Head of caudate nucleus (tissue), 42 donors: ENCODE results near the gene KCTD6.
A peak's percentile ranks its signal among the peaks of the same experiment; 100 is the strongest.

Experiments used
- DNase-seq, 42 donors: peaks; one replicate each; pipeline versions ENCODE4 v3.0.0 to v3.0.0-alpha.2; 2020 to 2021; ENCODE audit warnings: mixed read lengths in 7 of 42
- intact Hi-C: fragments of 100-400 bp; cut with DNase I; formaldehyde crosslinking; loops from one replicate; pipeline ENCODE4 v1.15.0; 2022

KCTD6 gene

DNA sequence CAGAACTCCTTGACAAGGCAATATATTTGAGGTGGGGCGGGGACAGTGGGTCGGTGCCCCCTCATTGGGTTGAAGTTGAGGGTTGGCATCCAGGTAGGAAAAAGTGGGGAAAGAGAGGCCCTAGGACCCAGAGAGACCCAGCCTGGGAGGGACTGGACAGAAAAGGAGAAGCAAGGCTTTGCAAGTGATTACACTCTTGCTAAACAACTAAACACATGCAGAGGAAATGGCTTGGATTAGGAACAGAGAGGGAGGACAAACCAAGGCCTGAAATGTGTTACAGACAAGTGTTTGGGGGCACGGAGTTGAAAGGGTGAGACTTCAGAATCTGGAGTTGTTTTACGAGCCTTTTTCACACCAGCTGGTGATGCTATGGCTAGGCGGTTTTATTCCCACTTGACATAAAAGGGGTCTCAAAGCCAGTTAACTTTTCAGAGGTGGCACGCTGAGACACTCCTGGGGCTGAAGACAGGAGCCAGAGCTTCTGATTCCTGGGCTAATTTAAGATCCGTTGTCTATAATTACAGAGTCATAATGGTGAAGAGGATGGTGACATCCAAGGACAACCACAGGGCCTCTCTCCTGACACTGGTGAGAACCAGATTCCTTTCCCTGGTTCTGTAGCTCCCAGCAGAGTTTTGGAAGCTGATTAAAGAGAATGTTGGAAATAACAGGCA is 7.7 kb upstream of the KCTD6 start:
- intact Hi-C loops, result no loop called here
- no peak for DNase-seq

GRCh38 chr3:58484722-58485069 is 7.2 kb upstream of the KCTD6 start:
- intact Hi-C loops, result no loop called here
- no peak for DNase-seq

GRCh38 chr3:58485801-58486435 is 6.0 kb upstream of the KCTD6 start:
- intact Hi-C loops, result no loop called here
- DNase-seq, result no peak

GRCh38 chr3:58487140-58487886 is 4.6 kb upstream of the KCTD6 start:
- DNase-seq, result peak in 36 of 42 donors; percentile 16 to 87 (median 46)
- intact Hi-C loops, result no loop called here

DNA sequence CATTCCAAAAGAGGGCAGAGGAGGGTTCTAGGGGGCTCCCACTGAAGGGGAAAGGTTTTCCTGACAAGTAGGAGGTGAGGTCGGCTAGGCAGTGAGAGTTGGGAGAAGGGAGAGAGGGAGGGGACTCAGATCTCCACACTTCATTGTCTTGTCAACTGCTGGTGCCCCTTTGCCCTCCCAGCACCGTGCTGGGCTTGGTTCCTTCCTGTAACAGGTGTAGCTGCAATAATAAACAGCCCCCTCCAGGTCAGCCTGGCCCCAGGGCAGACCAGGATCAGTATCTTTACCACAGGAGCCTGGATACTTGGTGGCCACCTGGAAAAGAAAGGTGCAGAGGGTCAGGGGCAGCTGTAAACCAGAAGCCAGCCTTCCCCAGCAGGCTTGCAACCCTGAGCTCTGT is 2.9 kb upstream of the KCTD6 start:
- DNase-seq, result no peak
- intact Hi-C loops, result no loop called here

DNA sequence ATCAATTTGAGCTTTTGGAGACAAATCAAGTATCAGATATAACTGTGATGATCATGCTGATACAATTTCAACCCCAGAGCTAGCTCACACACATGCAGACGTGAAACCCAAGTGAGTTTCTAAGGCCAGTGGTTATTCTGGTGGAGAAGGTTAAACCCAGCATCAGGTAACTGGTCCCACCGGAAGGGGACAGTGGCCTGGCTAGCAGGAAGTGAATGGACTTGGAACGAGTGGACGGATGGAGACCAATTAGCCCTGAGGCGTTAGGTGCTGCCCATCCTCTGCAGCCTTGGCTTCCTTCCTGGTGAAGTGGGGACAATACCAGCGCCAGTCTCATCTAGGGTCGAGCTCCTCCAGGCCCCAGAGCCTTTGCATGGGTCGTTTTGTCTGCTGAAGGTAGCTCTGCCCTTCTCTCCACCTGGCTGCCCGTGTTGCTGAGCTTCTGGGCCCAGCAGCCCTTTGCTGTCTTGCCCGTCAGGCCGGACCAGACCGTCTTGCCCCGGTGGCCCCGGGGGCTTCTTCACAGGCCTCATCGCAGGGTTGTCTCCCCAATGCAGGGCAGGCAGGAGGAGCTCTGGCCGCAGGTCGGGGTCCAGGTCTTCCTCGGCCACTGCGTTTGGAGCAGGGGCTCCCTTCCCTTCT is 915 bp upstream of the KCTD6 start:
- peak in 16 of 42 donors; percentile 14 to 51 (median 33) for DNase-seq
- intact Hi-C loops, result loop anchor here (5.0 kb wide), 4 partner anchors 41 to 184 kb away; partner anchors contain the start of genes HTD2, PDHB, PXK and RPP14

DNA sequence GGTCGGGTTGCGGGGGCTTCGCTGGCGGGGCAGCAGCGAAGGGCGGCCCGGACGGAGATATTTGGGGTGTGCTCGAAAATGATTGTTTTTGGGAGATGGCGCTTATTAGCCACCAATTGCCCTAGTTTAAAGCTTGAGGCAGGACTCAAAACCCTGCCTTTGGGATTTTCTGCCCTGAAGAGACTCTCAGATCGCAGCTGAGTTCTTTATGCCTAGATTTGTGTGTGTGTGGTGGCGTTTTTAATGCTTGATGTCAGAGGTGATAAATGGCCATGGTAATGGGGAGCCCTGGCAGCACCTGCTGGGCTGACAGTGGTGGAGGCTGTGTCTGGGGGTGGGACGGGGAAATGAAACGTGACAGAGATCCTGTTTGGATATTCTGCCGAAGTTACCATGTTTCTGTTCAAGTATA is 604 bp downstream of the KCTD6 start:
- DNase-seq, result peak in 1 of 42 donors; percentile 16
- intact Hi-C loops, result loop anchor here (5.0 kb wide), 4 partner anchors 40 to 185 kb away; partner anchors contain the start of genes HTD2, PDHB, PXK and RPP14

- DNase-seq, result no peak
- intact Hi-C loops, result loop anchor here (5.0 kb wide), 4 partner anchors 38 to 187 kb away; partner anchors contain the start of genes HTD2, PDHB, PXK and RPP14
Observed at GRCh38 chr3:58494107-58494506, 2.2 kb downstream of the KCTD6 start.

DNA sequence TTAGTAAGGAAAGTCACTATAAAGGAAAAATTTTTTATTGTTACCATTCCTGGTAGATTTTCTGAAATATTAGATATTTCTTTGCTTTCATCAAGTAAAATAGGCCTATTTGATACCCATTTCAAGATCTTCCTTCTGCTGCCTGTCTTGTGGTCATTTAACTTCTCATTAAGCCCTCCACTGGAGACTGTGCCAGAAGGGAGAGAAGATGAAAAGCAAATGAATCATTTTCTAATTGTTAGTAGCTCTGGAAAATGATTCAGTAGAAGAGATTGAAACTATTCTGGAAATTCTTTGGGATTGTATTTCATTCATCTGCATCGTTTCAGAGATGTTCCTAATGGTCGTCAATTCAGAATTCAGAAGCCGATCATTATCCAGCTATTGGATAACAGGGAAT is 3.2 kb downstream of the KCTD6 start:
- intact Hi-C loops, result no loop called here
- DNase-seq, result no peak

DNA sequence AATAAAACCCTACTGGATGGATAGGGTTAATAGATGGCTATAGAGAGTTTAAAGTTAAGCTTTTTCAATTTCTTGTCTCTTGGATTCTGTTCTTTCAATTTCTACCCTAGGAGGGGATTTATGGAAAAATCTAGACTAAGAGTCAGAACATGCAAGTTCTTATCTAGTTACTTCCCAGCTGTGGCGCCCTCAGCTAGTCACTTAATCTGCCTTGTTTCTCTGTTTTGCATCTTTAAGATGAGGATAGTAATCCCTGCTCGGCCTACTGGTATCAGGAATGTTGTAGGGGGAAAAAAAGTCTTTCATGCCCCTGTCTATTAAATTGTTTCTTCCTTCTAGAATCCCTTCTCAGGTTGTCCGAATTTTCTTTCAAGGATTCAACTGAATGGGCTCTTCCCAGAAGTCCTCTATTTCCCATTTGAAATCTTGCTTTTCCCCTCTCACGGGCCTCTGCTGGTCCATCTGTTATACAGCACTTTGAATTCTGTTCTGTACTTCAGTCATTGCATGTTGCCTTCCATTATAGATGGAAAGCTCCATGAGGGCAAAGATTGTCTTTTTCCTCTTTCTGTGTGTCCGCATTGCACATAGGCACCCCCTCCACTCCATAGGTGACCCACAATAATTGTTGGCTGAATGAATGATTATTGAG is 4.4 kb downstream of the KCTD6 start:
- no peak for DNase-seq
- intact Hi-C loops, result no loop called here

- peak in 1 of 42 donors; percentile 46 for DNase-seq
- intact Hi-C loops, result no loop called here
Observed at GRCh38 chr3:58497097-58497496, 5.2 kb downstream of the KCTD6 start.

DNA sequence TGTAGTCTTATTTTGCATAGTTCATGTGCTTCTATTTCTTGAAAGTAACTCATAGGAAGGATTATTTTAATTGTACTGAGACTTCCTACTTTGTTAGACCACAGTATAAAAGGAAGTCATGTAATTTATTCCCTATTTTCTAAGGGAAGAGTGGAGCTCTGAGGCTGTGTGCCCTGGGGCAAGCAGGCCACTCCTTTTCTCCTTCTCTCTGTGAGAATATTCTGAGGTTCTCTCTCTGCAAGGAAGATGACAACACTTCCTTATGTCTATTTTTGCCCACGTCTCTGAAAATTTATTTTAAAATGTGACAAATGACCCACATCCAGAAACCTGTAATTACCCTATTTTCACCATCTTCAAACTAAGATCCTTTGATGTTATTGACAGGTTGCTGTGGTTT is 11.0 kb downstream of the KCTD6 start:
- no peak for DNase-seq
- intact Hi-C loops, result no loop called here

GRCh38 chr3:58507356-58508078 is 15.6 kb downstream of the KCTD6 start:
- intact Hi-C loops, result no loop called here

GRCh38 chr3:58508437-58508836 is 16.5 kb downstream of the KCTD6 start:
- no peak for DNase-seq
- intact Hi-C loops, result no loop called here

More at GRCh38 chr3:58507356-58508078, 15.6 kb downstream of the KCTD6 start:
- DNase-seq, result no peak

- intact Hi-C loops, result no loop called here
- no peak for DNase-seq
Observed at GRCh38 chr3:58514405-58514804, 22.5 kb downstream of the KCTD6 start.

DNA sequence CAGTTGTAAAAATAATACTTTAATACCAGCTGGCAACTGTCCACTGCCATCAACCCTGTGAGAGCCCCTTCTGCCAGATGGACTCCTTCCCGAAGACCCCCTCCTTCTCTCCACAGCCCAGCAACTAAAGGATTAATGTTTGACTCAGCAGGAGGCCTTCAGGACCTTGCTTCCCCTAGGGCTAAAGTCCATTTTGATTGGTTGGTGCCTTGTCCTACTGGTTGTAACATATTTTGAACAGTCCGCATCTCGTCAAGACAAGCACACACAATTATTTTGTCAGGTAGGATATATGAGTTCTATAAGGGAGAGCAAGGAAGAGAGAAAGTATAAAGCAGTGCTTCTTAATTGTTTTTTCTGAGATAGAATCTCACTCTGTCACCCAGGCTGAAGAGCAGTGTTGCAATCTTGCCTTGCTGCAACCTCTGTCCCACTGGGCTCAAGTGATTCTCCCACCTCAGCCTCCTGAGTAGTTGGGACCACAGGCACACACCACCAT is 26.4 kb downstream of the KCTD6 start:
- DNase-seq, result no peak
- intact Hi-C loops, result no loop called here

GRCh38 chr3:58519668-58520402 is 27.9 kb downstream of the KCTD6 start:
- no peak for DNase-seq
- intact Hi-C loops, result no loop called here
